NCI-H446 treated with DMSO at 0.1 percent for 48 hours (cell line): ENCODE results near the gene CDON.
A peak's percentile ranks its signal among the peaks of the same experiment; 100 is the strongest.
"Not testable (repeated sequence)": the region's sequence is repeated elsewhere in the genome, so short reads cannot be mapped to it uniquely, and the experiment has no call there.

ENCODE experiments used
- DNase-seq: peaks from one replicate; lab custom pipeline; 2025; lab: John Stamatoyannopoulos, UW

Gene CDON

DNA sequence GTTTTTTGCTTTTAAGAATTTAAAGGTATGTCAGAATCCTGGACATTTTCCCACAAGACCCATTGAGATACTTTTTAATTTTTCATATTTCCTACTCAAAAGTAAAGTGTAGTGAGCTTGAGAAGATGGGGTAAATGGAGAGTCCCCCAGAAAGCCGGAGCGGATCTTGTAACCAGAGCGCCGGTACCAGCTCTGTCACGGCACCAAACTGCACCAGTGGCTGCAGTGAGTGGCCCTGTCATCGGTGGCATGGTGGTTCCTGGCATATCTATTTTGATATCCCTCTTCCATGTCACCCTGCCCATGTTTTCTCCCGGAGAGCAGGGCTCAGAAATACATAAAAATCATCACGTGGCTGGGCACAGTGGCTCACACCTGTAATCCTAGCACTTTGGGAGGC is 139.0 kb downstream of the CDON start:
- DNase-seq = no peak

DNA sequence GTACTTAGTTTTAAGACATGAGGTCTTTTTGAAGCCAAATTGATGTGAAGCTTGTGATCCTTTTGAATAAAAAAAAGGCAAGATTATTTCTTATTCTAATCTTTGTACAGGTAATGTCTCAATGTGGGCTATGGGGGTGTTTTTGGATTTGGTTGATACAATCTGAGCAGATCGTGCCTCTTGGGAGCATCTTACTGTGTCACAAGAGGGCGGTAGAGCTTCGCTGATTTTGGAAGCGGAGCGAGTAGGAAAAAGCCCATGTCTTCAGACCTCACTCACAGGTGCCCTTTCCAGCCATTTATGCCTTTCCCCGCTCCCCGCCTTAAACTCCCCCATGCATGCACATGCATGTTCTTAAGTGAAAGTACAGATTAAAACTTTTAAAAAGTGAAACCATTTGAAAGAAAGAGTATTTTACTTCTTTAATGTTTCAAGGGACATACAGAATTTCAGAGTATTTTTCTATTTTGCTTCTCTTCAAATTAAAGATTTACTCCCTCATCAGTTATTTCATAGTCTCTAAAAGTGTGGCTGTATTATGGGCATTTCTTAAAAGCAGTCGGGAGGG is 139.6 kb downstream of the CDON start:
- DNase-seq = peak; percentile 46

DNA sequence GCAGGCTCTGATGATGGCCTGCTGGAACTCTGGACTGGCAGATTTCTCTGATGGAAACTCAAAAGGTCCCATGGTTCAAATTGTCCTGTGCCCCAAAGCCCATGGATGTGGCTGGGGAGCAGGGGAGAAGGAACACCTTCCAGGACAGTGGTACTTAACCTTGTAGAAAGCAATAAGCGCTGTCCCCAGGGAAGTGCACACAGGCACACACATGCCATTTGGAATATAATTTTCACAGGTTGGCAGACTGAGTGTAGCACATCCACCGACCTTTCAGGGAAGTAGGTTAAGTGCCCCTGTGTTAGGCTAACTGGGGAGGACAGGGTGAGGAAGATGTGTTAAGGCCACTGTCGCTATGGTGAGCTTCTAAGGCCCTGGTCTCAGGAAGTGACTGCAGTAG is 140.5 kb downstream of the CDON start:
- no peak for DNase-seq

DNA sequence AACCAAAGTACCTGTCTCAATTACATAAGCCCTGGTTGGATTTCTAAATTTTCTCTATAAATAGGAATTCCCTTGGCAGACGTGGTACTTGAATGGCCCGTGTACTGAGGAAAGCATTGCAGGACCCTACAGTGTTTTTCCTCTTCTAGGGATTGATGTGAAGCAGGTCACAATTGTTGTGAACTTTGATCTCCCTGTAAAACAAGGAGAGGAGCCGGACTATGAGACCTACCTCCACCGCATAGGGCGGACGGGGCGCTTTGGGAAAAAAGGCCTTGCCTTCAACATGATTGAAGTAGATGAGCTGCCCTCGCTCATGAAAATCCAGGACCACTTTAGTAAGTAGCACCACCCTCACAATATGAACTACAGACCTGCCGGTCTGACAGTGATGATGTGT is 141.6 kb downstream of the CDON start:
- no peak for DNase-seq

DNA sequence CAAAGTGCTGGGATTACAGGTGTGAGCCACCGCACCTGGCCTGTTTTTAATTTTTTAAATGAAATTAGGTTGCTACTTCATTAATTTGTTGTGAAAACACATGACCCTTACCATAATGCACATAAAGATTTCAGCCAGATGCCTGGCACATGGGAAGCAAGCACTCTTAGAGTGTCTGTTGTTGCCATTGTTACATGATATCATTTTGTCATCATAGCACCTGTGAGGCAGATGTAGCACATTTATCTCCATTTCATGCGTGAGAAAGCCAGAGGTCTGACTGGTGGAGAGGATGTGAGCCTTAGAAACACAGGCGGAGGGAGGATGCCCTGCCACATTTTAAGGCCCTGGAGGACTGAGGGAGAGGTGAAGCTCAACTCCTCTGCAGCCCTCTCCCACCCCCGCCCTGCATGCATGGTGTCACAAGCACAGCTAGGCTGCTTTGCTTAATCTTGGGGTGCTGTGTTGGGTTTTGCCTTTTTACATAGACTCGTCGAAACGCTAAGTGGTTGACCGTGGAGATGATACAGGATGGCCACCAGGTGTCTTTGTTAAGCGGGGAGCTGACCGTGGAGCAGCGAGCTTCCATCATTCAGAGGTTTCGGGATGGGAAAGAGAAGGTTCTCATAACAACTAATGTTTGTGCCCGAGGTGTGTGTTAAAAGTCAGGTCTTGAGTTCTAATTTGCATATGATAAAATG is 144.4 kb downstream of the CDON start:
- DNase-seq = no peak

DNA sequence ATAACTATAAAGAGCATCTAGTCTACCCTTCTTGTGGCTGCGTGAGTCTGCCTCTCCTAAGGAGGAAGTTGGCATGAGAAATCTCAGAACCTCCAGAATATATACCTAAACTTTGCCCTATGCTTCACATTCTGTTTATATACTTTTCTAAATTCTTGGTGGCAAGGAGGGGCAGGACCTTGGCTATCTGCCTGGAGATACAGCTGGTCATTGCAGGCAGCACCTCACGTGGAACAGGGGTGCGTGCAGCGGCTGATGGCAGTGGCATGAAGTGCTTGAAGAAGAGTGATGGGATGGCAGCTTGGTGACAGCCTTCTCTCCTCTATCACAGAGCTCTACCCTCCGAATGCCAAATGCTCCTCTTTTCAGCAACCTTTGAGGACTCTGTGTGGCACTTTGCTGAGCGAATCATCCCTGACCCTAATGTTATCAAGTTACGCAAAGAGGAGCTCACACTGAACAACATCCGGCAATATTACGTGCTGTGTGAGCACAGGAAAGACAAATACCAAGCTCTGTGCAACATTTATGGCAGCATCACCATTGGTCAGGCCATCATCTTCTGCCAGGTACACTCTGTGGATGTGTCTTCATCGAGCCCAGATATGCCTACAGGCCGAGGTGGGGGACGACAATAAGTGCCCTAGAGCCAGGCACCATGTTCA is 145.9 kb downstream of the CDON start:
- DNase-seq = no peak

DNA sequence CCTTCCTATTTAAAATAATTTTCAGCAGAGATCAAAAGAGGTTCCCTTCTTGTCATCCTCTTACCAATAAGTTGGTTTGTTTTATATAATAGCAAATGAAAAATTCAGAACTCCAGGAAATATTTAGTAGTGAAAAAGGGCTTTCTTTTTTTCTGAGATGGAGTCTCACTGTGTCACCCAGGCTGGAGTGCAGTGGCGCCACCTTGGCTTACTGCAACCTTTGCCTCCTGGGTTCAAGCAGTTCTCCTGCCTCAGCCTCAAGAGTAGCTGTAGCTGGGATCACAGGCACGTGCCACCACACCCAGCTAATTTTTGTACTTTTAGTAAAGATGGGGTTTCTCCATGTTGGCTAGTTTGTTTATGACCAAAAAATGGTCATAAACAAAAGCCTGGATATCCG is 148.1 kb downstream of the CDON start:
- not testable (repeated sequence) for DNase-seq

DNA sequence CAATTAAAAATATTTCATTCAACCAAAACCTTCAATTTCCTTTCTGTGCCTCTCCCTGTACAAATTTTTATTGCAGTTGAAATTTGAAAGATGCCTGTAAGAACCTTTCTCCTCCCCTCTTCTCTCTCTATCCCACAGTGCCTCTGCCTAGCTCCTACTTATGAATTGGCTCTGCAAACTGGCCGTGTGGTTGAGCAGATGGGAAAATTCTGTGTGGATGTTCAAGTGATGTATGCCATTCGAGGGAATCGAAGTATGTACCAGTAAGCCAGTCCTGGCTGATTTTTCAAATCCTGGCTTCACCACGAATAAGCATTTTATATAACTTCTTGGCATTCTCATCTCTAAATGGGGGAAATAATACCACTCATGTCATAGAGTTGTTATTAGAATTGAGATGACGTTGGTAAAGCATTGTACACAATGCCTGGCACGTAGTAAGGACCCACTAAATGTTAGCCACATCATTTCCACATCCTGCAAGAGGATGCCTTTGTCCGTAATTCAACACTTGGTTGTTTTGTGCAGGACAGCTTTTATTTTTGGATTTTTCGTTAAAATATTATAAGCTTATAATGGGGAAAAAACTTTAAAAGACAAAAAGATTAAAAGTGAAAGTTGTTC is 152.3 kb downstream of the CDON start:
- DNase-seq = peak; percentile 12
